ENCODE data around the gene SYNE3. TPM values are rescaled to one million over a fixed set of nuclear protein-coding genes. Genes with fewer than 3 reads are reported as not detected.
A peak's percentile ranks its signal among the peaks of the same experiment; 100 is the strongest.

SYNE3 gene
- total and polyA plus RNA-seq, 2 donors (not counting 1 experiment from before 2014, with no cell fraction given), result 17.8 to 76.1 TPM

- Mint-ChIP-seq H3K4me3 (peak overlapping the region; percentile 52), H3K27me3 (no peaks in the 10 kb centered on the region), H3K27ac (peak overlapping the region; percentile 67), H3K4me1 (peaks cover 90% of the 10 kb centered on the region), H3K9me3 (ENCODE audit: insufficient read depth) (no peaks in the 10 kb centered on the region)
- no peak overlapping the region for H3K9ac ChIP-seq (ENCODE audit: low read length)
- no peak for TF ChIP-seq EZH2 (IDR thresholded peaks at IDR 0.05; ENCODE audit: borderline replicate concordance, insufficient read depth, low read depth, low read length, poor library complexity, severe bottlenecking)
- TF ChIP-seq CTCF (IDR thresholded peaks at IDR 0.05), result no peak
- H3K4me1 ChIP-seq (ENCODE audit: control insufficient read depth in 2 of 2, insufficient read depth in 2 of 2, low read length in 2 of 2), result peaks cover 60 to 94% of the 10 kb centered on the region in 2 donors
- H2AFZ ChIP-seq (ENCODE audit: insufficient read depth, low read depth, low read length, poor library complexity, severe bottlenecking), result no peak overlapping the region
- ATAC-seq (ENCODE audit: low read depth) (no peak), DNase-seq (no peak)
- peaks cover 0 to 39% of the 10 kb centered on the region in 2 experiments for H3K36me3 ChIP-seq (replicated peaks in 1 of 2; ENCODE audit: control extremely low read depth in 1 of 2, control insufficient read depth in 1 of 2, extremely low read depth in 1 of 2, insufficient read depth in 2 of 2, low read length in 1 of 2)
- no peaks in the 10 kb centered on the region for H3K27me3 ChIP-seq (replicated peaks in 1 of 4; ENCODE audit: control extremely low read depth in 1 of 4, control insufficient read depth in 3 of 4, insufficient read depth in 4 of 4, low read length in 3 of 4)
- ChIA-PET CTCF (no interaction called here), POLR2A (interaction anchor here (0.6 kb wide), 1 partner anchor 15 kb away, joined by 3 read pairs; no protein-coding TSS in a partner anchor)
- no peak overlapping the region for H3K27ac ChIP-seq (ENCODE audit: low read length in 2 of 2)
- H3K79me2 ChIP-seq (ENCODE audit: control insufficient read depth, insufficient read depth, low read length), result peaks cover 92% of the 10 kb centered on the region
- H3K4me3 ChIP-seq (ENCODE audit: control extremely low read depth in 1 of 5, extremely low read depth in 1 of 5, insufficient read depth in 1 of 5, low read depth in 2 of 5, low read length in 4 of 5), result no peak overlapping the region
- H3K9me3 ChIP-seq (ENCODE audit: control extremely low read depth in 1 of 3, control insufficient read depth in 2 of 3, insufficient read depth in 1 of 3, low read length in 2 of 3), result no peaks in the 10 kb centered on the region
- H4K20me1 ChIP-seq (ENCODE audit: control insufficient read depth, insufficient read depth, low read length, poor library complexity, severe bottlenecking), result peaks cover 44% of the 10 kb centered on the region
- no peak overlapping the region for H3K4me2 ChIP-seq (replicated peaks; ENCODE audit: low read depth, low read length, poor library complexity, severe bottlenecking)
- intact Hi-C loops (cut with micrococcal nuclease), result no loop called here
- 91% methylated on average over 14 of the region's 14 CpGs for WGBS (ENCODE audit: insufficient coverage)
Observed at GRCh38 chr14:95500201-95500681, 16.2 kb downstream of the SYNE3 start.

DNA sequence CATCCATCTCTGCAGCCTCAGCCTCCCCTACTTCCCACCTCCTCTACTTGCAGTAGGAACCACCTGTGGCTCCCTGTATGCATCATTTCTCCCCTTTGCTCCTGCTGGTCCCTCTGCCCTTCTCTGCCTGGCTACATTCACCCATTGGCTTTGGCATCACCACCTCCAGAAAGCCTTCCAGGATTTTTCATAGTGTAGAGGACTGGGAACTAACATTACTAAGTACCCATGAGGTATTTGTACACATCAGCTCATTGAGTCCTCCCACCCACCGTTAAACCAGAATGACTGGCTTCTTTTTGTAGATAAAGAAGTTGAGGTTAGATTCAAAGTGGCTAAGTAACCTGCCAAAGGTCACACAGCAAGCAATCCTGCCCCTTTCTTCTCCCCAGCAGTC, 17.1 kb downstream of the SYNE3 start:
- Histone ChIP-seq H3K9me3 (ENCODE audit: control extremely low read depth in 1 of 3, control insufficient read depth in 2 of 3, insufficient read depth in 1 of 3, low read length in 2 of 3) (no peaks in the 10 kb centered on the region), H3K4me1 (ENCODE audit: control insufficient read depth in 2 of 2, insufficient read depth in 2 of 2, low read length in 2 of 2) (peaks cover 60 to 94% of the 10 kb centered on the region in 2 donors), H4K20me1 (ENCODE audit: control insufficient read depth, insufficient read depth, low read length, poor library complexity, severe bottlenecking) (peaks cover 37% of the 10 kb centered on the region), H3K36me3 (replicated peaks in 1 of 2; ENCODE audit: control extremely low read depth in 1 of 2, control insufficient read depth in 1 of 2, extremely low read depth in 1 of 2, insufficient read depth in 2 of 2, low read length in 1 of 2) (peaks cover 0 to 34% of the 10 kb centered on the region in 2 experiments), H3K27me3 (replicated peaks in 1 of 4; ENCODE audit: control extremely low read depth in 1 of 4, control insufficient read depth in 3 of 4, insufficient read depth in 4 of 4, low read length in 3 of 4) (no peaks in the 10 kb centered on the region), H2AFZ (ENCODE audit: insufficient read depth, low read depth, low read length, poor library complexity, severe bottlenecking) (no peak overlapping the region), H3K27ac (ENCODE audit: low read length in 2 of 2) (peak overlapping the region in 1 of 2 donors; percentile 12), H3K9ac (ENCODE audit: low read length) (no peak overlapping the region), H3K4me3 (ENCODE audit: control extremely low read depth in 1 of 5, extremely low read depth in 1 of 5, insufficient read depth in 1 of 5, low read depth in 2 of 5, low read length in 4 of 5) (no peak overlapping the region), H3K4me2 (replicated peaks; ENCODE audit: low read depth, low read length, poor library complexity, severe bottlenecking) (peak overlapping the region; percentile 10), H3K79me2 (ENCODE audit: control insufficient read depth, insufficient read depth, low read length) (peaks cover 87% of the 10 kb centered on the region)
- intact Hi-C loops (cut with micrococcal nuclease), result no loop called here
- DNase-seq (no peak), ATAC-seq (ENCODE audit: low read depth) (no peak)
- H3K4me3 Mint-ChIP-seq, result no peak overlapping the region
- no peaks in the 10 kb centered on the region for H3K27me3 Mint-ChIP-seq
- ChIA-PET POLR2A (no interaction called here), CTCF (no interaction called here)
- TF ChIP-seq EZH2 (IDR thresholded peaks at IDR 0.05; ENCODE audit: borderline replicate concordance, insufficient read depth, low read depth, low read length, poor library complexity, severe bottlenecking) (no peak), CTCF (IDR thresholded peaks at IDR 0.05) (no peak)
- WGBS (ENCODE audit: insufficient coverage), result no CpG with 5 or more reads among the region's 1 CpG
- no peaks in the 10 kb centered on the region for H3K9me3 Mint-ChIP-seq (ENCODE audit: insufficient read depth)
- peak overlapping the region; percentile 11 for H3K27ac Mint-ChIP-seq
- peaks cover 89% of the 10 kb centered on the region for H3K4me1 Mint-ChIP-seq

Data from B cell (primary cell).